H1 (cell line): ENCODE measurements around the gene PDSS1. TPM values are rescaled to one million over a fixed set of nuclear protein-coding genes. Genes with fewer than 3 reads are reported as not detected.

Experiments
- MAFK ChIP-seq: IDR thresholded peaks from 2 replicates; pipeline ENCODE4 v1.6.1; 2012; ENCODE audit warnings: low read depth, mild to moderate bottlenecking, improper control_type of control experiment, low read length
- polyA plus RNA-seq, 7 experiments: library from polyadenylated mRNA; depleted of rRNA in 3 of 7; stranded (reverse) in 5 of 7; unstranded in 2 of 7; fragments of >200 nt in 5 of 7; fragments of 200-250 nt in 2 of 7; gene quantifications; 1 replicate in 5 of 7; 2 replicates in 1 of 7; 4 replicates in 1 of 7; pipeline versions ENCODE4 v1.2.1 to v1.2.3, GENCODE V29; 2011 to 2013; ENCODE audit warnings: missing spikeins in 2 of 7, mixed read lengths in 2 of 7
- total RNA-seq: library from RNA; stranded (reverse); fragmentation: NEBNext Ultra II Directional; extraction: Animal tissue kit (Norgen Biotek cat#: 25700); gene quantifications from 2 replicates; pipeline ENCODE4 v1.2.1, GENCODE V29; 2021

The PDSS1 gene
- total and polyA plus RNA-seq, 2 of the 8 experiments (the other 6 are each of a cell fraction or from before 2014, with no cell fraction given) = 21.3 to 26.0 TPM

DNA sequence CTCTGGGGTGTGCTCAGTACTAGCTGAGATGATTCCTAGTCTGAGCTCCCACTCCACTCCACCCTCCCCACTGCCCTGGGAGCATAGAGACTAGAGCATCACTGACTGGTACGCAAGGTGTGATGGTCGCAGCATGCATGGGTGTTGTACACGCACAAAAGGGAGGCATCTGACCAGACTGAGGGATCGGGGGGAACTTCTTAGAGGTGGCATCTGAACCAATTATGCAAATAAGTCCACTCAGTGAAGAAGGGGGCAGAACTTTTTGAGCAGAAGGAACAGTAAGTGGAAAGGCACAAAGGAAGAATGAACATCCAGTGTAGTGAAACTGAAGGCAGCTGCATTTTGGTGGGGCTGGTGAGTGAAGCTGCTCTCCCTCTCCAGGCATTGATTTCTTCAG is 25.5 kb downstream of the PDSS1 start (continued):
- TF ChIP-seq MAFK = no peak
